Right renal pelvis (tissue), 4 donors: ENCODE data around the gene AKAP12. TPM values are rescaled to one million over a fixed set of nuclear protein-coding genes. Genes with fewer than 3 reads are reported as not detected.

Source experiments
- DNase-seq, 4 donors: peaks; one replicate each; pipeline ENCODE4 v3.0.0-alpha.2; 2013; ENCODE audit warnings: low read depth in 4 of 4, low spot score in 3 of 4, missing footprints in 1 of 4
- polyA plus RNA-seq, 4 donors: library from polyadenylated mRNA; unstranded; fragments of 120-200 nt; gene quantifications; one replicate each; pipeline ENCODE4 v1.2.1, GENCODE V29; 2013; ENCODE audit not compliant: insufficient read length in 4 of 4

Gene AKAP12, protein sequence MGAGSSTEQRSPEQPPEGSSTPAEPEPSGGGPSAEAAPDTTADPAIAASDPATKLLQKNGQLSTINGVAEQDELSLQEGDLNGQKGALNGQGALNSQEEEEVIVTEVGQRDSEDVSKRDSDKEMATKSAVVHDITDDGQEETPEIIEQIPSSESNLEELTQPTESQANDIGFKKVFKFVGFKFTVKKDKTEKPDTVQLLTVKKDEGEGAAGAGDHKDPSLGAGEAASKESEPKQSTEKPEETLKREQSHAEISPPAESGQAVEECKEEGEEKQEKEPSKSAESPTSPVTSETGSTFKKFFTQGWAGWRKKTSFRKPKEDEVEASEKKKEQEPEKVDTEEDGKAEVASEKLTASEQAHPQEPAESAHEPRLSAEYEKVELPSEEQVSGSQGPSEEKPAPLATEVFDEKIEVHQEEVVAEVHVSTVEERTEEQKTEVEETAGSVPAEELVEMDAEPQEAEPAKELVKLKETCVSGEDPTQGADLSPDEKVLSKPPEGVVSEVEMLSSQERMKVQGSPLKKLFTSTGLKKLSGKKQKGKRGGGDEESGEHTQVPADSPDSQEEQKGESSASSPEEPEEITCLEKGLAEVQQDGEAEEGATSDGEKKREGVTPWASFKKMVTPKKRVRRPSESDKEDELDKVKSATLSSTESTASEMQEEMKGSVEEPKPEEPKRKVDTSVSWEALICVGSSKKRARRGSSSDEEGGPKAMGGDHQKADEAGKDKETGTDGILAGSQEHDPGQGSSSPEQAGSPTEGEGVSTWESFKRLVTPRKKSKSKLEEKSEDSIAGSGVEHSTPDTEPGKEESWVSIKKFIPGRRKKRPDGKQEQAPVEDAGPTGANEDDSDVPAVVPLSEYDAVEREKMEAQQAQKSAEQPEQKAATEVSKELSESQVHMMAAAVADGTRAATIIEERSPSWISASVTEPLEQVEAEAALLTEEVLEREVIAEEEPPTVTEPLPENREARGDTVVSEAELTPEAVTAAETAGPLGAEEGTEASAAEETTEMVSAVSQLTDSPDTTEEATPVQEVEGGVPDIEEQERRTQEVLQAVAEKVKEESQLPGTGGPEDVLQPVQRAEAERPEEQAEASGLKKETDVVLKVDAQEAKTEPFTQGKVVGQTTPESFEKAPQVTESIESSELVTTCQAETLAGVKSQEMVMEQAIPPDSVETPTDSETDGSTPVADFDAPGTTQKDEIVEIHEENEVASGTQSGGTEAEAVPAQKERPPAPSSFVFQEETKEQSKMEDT (N-terminal part only)
- polyA plus RNA-seq: 100 to 1,000 TPM; 151 to 168 (median 163) TPM

DNA sequence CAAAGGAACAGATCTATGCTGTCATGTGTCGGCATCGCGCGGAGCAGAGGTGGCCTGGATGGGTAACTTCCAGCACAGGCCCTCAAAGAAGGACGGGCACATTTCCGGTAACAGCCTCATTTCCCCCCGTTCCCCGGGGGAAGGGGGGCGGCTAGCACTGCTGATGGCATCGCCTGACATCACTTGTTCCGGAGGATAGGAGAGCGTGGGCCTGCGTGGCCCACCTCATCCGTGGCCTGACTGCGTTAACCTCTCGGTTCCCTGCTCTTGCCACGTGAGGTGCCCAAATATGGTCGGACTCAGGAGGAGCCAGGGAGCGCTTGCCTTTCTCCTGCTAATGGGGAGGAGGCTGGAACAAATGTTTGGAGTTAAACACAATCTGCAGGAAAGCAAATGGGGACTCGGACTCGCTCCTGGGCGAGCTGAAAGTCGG lies at the start of gene AKAP12:
Gene AKAP12, plus strand, starts transcription at position 365 of the 433 bp plus-strand sequence. CDS start 596 bp downstream, outside the sequence.
- DNase-seq: no peak

DNA sequence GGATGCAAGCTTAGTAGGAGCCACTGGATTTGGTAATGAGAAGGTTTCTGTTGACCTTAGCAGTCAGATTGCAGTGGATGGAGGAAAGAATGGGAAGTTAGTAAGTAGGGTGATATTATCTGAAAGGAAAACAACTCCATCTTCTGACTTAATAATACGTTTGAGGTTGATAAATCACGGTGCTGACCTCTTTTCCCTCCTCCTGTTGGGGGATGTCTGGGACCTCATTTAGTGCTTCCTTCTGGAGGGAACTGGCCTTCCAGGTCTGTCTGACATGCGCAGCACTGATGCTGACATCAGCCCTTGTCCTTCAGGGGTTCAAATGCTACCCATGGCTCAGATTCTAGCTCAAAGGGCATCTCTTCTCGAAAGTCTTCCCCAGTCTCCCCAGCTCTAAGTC lies 48.2 kb upstream of the AKAP12 start:
- DNase-seq: no peak

DNA sequence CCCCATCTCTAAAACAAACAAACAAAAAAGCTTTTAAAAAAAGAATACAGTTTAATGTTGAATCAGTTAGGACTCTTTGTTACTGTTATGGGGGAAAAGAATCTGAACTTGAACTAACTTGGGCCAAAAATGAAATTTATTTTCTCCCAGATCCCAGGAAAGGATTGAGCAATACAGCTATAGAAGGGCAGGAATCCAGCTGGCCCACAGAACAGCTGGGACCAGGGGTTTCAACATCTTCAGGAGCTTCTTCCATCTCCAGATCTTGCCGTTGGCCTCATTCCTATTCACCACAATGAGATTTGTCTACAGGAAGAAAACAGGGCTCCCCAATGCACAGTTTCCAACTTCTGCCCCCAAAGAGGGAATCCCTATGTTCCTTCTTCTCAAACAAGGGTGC lies 43.2 kb upstream of the AKAP12 start:
- DNase-seq: no peak

DNA sequence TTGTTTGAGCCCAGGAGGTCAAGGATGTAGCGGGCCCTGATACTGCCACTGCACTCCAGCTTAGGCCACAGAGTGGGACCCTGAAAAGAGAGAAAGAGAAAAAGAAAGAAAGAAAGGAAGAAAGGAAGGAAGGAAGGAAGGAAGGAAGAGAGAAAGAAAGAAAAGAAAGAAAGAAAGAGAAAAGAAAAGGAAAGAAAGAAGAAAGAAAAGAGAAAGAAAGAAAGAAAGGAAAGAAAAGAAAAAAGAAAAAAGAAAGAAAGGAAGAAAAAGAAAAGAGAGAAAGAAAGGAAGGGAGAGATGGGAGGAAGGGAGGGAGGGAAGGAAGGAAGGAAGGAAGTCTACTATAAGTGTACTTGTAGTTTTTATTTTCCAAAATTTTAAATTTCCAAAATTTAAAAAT lies 42.2 kb upstream of the AKAP12 start:
- DNase-seq: no peak

DNA sequence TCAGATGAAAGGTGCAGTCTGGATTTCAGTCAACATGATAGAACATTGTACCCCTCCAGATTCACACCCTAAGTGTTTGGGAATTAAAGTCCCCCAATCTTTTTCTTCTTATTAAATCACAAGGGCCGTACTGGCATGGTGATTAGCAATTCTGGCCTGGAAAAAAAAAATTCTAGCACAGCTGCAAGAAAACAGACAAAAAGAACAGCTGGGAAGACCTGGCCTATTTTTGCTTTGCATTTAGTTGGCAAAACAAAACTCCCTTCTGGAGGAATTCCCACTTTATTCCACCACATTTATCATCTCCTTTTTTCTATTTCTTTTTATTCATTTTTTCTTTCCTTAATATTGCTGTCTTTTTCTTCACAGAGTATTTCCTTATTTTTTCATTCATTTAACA lies 39.8 kb upstream of the AKAP12 start:
- no peak for DNase-seq

DNA sequence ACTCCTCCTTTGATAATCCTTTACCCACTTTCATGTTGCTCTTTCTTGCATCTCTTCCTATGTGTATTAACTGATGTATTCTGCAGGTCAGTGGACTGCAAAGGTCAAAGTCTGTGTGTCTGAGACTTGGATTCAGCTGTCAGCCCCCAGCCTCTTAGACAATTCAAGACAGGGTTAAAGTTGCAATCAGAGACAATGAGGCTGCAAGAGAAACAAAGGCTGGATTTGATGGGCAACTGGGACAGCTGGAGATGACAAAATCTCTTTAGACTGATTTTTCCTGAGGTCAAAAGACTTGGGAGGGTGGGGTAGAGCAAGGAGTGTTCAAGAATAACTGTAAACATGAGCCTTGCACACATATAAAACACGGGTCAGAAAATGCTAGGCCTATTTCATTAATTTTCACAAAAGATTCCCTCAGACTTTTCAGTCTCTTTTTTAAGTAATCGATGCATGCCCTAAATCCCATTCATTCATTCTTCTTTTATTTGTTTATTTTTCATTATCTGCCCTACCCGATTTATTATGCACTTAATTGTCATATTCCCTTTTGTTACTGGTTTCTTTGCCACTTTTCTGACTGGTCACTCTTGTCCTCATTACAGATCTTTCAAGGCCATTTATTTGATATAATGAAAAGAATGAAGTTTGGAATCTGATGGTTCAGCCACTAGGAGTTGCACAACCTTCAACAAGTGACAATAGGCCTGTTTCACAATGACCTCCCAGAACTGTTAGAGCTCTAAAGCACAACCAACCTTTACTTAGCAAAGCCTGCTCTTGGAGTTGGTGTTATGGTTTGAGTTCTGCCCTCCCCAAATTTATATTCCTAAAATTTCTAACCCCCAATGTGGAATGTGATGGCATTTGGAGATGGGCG lies 33.8 kb upstream of the AKAP12 start:
- DNase-seq: no peak

DNA sequence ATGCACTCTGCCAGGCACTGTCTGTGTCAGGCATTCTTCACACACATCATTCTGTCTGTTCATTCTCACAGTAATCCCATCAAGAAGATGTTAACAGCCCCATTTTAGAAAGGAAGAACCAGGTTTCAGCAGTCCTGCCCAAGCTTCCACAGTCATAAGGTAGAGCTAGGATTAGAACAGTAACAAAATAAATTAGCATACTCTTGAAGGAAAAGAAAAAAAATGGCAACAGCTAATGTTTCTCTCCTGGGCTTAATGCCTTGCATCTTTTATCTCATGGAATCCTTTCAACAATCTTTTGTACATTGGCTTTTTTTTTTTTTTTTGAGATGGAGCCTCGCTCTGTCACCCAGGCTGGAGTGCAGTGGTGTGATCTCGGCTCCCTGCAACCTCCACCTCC lies 32.1 kb upstream of the AKAP12 start:
- DNase-seq: no peak

DNA sequence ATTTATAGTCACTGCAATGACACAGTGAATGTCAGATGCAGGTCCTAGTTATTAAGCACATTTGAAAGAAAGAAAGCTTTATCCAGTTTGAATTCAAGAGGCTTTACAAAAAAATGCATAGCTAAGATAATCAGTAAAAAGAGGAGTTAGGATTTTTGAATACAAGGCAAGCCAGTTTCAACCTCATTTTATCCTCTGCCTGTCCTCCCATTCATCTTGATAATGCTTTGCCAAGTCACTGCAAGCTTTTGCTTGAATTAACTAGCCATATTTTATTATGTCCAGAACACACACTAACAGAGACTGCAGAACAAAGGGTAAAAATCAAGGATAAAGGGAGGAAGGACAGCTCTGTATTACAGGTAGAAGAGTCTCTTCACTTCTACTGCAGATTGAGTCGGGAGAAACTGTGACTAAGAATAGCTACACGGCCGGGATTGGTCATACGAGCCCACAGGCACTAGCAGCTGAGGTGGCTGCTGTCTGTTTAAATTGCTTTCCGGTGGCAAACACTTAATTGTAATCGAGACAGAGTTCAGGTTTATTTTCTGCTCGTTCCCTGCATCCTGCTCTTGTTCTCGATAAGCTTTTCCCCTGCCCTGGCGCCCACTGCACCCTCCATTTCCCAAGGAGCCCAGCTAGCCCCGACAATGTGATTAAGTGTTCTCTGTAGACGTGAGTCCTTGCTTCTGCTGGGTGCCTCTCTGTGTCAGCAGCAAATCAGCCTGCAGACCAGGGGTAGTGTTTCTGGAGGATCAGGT lies 30.5 kb upstream of the AKAP12 start:
- no peak for DNase-seq

DNA sequence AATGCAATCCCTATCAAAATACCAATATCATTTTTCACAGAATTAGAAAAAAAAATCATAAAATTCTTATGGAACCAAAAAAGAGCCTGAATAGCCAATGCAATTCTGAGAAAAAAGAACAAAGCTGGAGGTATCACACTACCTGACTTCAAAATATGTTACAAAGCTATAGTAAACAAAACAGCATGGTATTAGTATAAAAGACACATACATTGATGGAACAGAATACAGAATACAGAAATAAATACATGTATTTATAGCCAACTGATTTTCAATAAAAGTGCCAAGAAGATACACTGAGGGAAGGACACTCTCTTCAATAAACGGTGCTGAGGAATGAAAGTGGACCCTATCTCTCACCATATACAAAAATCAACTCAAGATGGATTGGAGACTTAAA lies 28.7 kb upstream of the AKAP12 start:
- DNase-seq: no peak

DNA sequence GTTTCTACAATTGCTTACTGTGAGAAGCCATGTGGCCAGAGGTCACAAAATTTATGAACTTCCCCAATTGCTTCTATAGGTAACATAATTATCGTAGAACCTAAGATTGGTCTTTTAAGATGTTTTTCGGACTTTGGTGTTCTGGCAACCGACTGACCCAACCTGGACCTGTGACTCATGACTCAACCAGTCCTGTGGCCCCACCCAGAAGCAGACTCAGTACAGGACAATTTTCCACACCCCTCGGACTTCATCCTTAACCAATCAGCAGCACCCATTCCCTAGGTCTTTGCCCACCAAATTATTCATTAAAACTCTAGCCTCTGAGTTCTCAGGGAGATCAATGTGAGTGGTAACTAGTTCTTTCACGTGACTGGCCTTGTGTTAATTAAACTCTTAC lies 26.4 kb upstream of the AKAP12 start:
- DNase-seq: no peak

DNA sequence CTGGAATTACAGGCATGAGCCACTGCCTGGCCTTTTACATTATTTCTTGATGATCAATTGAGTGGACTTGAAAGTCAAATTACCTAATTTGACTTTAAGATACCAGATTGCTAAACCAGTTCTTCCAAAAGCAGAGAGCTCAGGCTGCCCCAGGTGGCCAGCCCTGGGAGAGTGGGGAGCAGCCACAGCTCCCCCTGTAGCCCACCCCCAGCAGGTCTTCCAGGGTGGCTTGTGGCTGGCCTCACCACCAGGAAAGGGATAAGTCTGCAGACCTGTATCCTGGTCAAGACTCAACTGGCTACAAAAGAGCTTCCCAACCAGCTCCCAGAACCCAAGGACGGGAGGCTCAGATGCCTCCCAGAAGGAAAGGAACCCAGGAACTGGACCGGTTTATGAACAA lies 23.8 kb upstream of the AKAP12 start:
- DNase-seq: no peak

DNA sequence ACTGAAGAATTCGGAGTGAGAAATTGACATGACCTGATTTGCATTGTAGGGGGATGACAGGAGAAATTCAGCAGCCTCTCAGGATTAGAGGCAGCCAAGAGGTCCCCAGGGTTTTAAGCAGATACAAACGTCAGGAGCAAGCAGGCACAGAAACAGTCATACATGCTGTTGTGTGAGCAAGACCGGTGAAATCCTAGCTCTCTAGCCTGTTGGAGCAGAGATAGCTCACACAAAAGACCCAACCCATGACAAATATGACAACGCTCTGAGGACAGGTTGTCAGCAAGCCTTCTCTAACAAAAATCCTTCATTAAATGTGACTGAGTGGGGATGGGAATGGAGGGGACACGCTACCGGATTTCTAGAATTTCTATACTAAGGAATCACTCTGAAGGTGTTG lies 23.0 kb upstream of the AKAP12 start:
- DNase-seq: no peak

DNA sequence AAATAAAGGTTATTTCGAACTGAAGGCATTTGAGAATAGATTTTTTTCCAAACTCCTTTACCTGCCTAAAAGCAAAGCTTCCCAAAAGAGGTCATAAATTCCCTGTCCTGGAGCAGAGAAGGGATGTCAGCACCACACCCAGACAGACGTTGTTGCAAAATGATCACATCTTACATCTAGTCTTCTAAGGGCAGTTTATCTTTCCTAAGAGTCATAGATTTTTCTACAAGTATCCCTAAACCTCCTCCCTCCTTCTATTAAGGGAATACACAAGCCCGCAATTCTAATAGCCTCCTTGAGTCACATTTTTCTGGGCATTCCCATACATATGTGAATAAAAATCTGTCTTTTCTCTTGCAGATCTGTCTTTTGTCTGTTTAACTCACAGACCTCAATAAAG lies 20.6 kb upstream of the AKAP12 start:
- DNase-seq: no peak

DNA sequence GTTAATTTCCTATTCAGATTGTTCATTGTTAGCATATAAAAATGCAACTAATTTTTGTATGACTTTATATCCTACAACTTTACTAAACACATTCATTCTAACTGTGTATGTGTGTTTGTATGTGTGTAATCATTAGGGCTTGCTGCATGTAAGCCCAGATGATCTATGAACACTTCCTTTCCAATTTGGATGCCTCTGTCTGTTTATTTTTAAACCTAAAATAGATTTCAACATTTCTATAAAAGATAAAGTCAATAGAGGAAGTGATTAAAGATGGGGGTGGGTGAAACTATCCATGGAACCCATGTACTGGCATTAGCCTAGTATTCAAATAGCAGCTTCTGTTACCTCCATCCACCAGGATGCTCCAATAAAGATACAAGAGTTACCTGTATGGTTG lies 15.7 kb upstream of the AKAP12 start:
- no peak for DNase-seq

DNA sequence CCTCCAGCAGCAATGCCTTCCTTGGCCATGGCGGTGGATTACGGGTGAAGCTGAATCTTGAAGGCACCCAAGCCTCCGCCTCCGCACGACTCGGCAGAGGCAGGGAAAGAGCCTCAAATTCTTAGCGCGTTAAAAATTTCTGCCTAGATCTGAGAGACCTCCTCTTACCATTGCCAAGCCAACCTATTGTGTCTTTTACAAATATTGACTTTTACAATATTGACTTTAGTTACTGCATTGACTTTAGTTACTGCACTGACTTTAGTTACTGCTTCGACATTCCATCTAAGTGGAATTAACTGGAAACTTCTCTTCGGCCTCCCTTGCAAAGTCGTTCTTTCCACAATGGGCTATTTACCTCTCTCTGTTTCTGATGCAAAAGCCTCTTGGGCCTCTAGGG lies 13.8 kb upstream of the AKAP12 start:
- DNase-seq: no peak

DNA sequence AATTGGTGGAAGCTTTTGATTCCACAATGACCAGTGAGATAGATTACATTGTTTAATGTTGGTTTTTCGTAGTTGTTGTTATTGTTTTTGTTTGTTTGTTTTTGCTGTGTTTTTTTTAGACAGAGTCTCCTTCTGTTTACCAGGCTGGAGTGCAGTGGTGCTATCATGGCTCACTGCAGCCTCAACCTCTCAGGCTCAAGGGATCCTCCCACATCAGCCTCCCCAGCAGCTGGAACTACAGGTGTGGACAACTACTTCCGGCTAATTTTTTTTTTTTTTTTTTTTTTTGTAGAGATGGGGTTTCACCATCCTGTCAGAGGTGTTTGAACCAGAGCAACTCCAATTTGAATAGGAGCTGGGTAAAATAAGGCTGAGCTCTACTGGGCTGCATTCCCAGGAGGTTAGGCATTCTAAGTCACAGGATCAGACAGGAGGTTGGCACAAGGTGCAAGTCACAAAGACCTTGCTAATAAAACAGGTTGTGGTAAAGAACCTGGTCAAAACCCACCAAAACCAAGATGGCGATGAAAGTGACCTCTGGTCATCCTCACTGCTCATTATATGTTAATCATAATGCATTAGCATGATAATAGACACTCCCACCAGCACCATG lies 10.9 kb upstream of the AKAP12 start:
- DNase-seq: no peak

DNA sequence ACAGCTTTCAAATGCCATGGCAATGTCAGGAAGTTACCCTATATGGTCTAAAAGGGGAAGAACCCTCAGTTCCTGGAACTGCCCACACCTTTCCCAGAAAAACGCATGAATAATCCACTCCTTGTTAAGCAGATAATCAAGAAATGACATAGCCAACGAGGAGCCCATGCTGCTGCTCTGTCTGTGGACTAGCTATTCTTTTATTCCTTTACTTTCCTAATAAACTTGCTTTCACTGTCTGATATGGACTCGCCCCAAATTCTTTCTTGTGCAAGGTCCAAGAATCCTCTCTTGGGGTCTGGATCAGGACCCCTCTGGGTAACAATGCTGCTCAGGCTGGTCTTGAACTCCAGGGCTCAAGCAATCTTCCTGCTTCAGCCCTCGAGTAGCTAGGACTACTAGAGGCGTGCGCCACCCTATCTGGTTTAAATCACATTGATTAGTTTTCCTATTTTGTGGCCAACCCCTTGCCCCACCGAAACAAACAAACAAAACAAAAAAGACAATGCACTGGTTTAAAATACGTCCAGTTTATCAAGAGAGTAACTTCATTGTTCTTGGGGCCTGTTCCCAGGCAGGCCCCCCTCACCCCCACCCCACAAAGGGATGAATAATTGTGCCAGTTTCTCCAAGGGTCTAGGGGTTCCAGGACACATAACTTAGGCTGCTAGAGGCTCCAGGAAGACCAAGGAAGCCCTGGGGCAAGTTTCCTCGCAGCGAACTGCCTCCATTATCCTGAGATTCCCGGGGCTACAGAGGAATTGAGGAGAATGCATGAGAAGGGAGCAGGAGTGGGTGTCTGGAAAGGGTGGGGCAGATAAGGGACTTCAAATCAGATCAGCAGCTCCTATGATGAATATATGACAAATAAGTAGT lies 10.1 kb upstream of the AKAP12 start:
- no peak for DNase-seq

DNA sequence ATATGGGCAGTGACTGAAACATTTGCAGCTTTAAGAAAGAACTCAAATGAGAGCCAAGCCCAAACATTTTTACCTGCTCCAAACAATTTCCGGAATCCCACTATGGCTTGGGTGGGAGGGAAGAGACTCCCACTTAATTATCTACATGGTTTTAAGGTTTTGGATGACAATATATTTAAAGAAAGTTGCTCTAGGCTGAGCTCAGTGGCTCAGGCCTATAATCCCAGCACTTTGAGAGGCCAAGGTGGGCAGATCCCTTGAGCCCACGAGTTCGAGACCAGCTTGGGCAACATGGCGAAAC lies 9.5 kb upstream of the AKAP12 start:
- DNase-seq: no peak
